Karpas-422 (cell line): Measurements from ENCODE around the gene PSMB8. TPM values are rescaled to one million over a fixed set of nuclear protein-coding genes. Genes with fewer than 3 reads are reported as not detected.

Experiments used
- DNase-seq: peaks from one replicate; pipeline ENCODE4 v3.0.0-alpha.2; 2015
- H2AFZ ChIP-seq: fragments of 200-600 bp; sonication (generic); 2 replicates; pipeline ENCODE4 v1.6.1; 2014; ENCODE audit warnings: antibody characterized with exemption, low read length, mixed read lengths
- H3K27ac ChIP-seq: fragments of 200-600 bp; sonication (generic); 2 replicates; pipeline ENCODE4 v1.5.1; 2014; ENCODE audit warnings: mild to moderate bottlenecking, low read length, moderate library complexity
- H3K27me3 ChIP-seq: fragments of 200-600 bp; sonication (generic); 2 replicates; pipeline ENCODE4 v1.6.1; 2014; ENCODE audit warnings: low read length, mixed read lengths
- H3K36me3 ChIP-seq: fragments of 200-600 bp; sonication (generic); 2 replicates; pipeline ENCODE4 v1.6.1; 2014; ENCODE audit warnings: low read length, mixed read lengths; ENCODE audit not compliant: insufficient read depth
- H3K4me1 ChIP-seq: fragments of 200-600 bp; sonication (generic); 2 replicates; pipeline ENCODE4 v1.6.1; 2014; ENCODE audit warnings: mild to moderate bottlenecking, low read length, mixed read lengths
- H3K4me2 ChIP-seq: fragments of 200-600 bp; sonication (generic); 2 replicates; pipeline ENCODE4 v1.6.1; 2014; ENCODE audit warnings: low read length, low read depth, mild to moderate bottlenecking; ENCODE audit not compliant: poor library complexity, severe bottlenecking
- H3K4me3 ChIP-seq: fragments of 200-600 bp; sonication (generic); 2 replicates; pipeline ENCODE4 v1.5.1; 2014; ENCODE audit warnings: mild to moderate bottlenecking, antibody characterized with exemption, low read length, mixed read lengths
- H3K79me2 ChIP-seq: fragments of 200-600 bp; sonication (generic); 2 replicates; pipeline ENCODE4 v1.6.1; 2014; ENCODE audit warnings: mild to moderate bottlenecking, low read length, mixed read lengths
- H3K9ac ChIP-seq: fragments of 200-600 bp; sonication (generic); 2 replicates; pipeline ENCODE4 v1.6.0; 2014; ENCODE audit warnings: low read length
- H3K9me2 ChIP-seq: fragments of 200-600 bp; sonication (generic), shearing (Covaris generic); replicated peaks from 2 replicates; pipeline ENCODE4 v1.6.0; 2014; ENCODE audit warnings: mild to moderate bottlenecking, low read length, moderate library complexity; ENCODE audit not compliant: insufficient read depth
- H3K9me3 ChIP-seq: fragments of 300-700, 200-600 bp; sonication (generic); 2 replicates; pipeline ENCODE4 v1.6.1; 2014; ENCODE audit warnings: low read length, mixed read lengths
- H4K20me1 ChIP-seq: fragments of 200-600 bp; sonication (generic); 2 replicates; pipeline ENCODE4 v1.6.1; 2014; ENCODE audit warnings: mild to moderate bottlenecking, antibody characterized with exemption, low read length, low read depth; ENCODE audit not compliant: insufficient read depth
- total RNA-seq: library from RNA; depleted of rRNA; stranded (reverse); fragments of >200 nt; shearing (Covaris generic); gene quantifications from 2 replicates; pipeline ENCODE4 v1.2.3, GENCODE V29; 2014; ENCODE audit warnings: low replicate concordance

The PSMB8 gene
- total RNA-seq, 1 experiment from 2014 or later = 212 TPM

- no peaks in the 10 kb centered on the region for H3K9me3 ChIP-seq
- peak overlapping the region; percentile 75 for H3K4me3 ChIP-seq
- H3K27ac ChIP-seq = peak overlapping the region; percentile 96
- H3K4me2 ChIP-seq = peak overlapping the region; percentile 97
- peak; percentile 83 for DNase-seq
- H3K79me2 ChIP-seq = peaks cover 60% of the 10 kb centered on the region
- H3K9ac ChIP-seq = peak overlapping the region; percentile 92
- H4K20me1 ChIP-seq = no peaks in the 10 kb centered on the region
- no peaks in the 10 kb centered on the region for H3K9me2 ChIP-seq
- peaks cover 52% of the 10 kb centered on the region for H3K36me3 ChIP-seq
- no peaks in the 10 kb centered on the region for H3K27me3 ChIP-seq
- H2AFZ ChIP-seq = no peak overlapping the region
- peaks cover 75% of the 10 kb centered on the region for H3K4me1 ChIP-seq
These were observed 1.6 kb upstream of the PSMB8 start for GRCh38 chr6:32845384-32845884.

- peaks cover 55% of the 10 kb centered on the region for H3K79me2 ChIP-seq
- no peaks in the 10 kb centered on the region for H3K9me3 ChIP-seq
- peaks cover 77% of the 10 kb centered on the region for H3K4me1 ChIP-seq
- H3K4me2 ChIP-seq = peak overlapping the region; percentile 97
- no peak overlapping the region for H2AFZ ChIP-seq
- H3K36me3 ChIP-seq = peaks cover 47% of the 10 kb centered on the region
- peak overlapping the region; percentile 75 for H3K4me3 ChIP-seq
- H4K20me1 ChIP-seq = no peaks in the 10 kb centered on the region
- peak overlapping the region; percentile 96 for H3K27ac ChIP-seq
- no peak for DNase-seq
- no peaks in the 10 kb centered on the region for H3K27me3 ChIP-seq
- no peaks in the 10 kb centered on the region for H3K9me2 ChIP-seq
- H3K9ac ChIP-seq = peak overlapping the region; percentile 92
These were observed 1.1 kb upstream of the PSMB8 start for GRCh38 chr6:32844839-32845383.

- Histone ChIP-seq H3K9me2 (no peaks in the 10 kb centered on the region), H2AFZ (no peak overlapping the region), H4K20me1 (no peaks in the 10 kb centered on the region), H3K4me3 (peak overlapping the region; percentile 75), H3K36me3 (peaks cover 43% of the 10 kb centered on the region), H3K27me3 (no peaks in the 10 kb centered on the region), H3K9ac (peak overlapping the region; percentile 92), H3K79me2 (peaks cover 46% of the 10 kb centered on the region), H3K27ac (peak overlapping the region; percentile 96), H3K9me3 (no peaks in the 10 kb centered on the region), H3K4me1 (peaks cover 72% of the 10 kb centered on the region), H3K4me2 (peak overlapping the region; percentile 97)
- DNase-seq = peak; percentile 86
These were observed 392 bp downstream of the PSMB8 start for GRCh38 chr6:32843331-32843978.

GRCh38 chr6:32842690-32843089 is 1.2 kb downstream of the PSMB8 start:
- DNase-seq = no peak

GRCh38 chr6:32842021-32842650 is 1.7 kb downstream of the PSMB8 start:
- H3K27ac ChIP-seq = peak overlapping the region; percentile 96
- no peaks in the 10 kb centered on the region for H4K20me1 ChIP-seq
- H3K4me1 ChIP-seq = peaks cover 66% of the 10 kb centered on the region
- H3K4me2 ChIP-seq = peak overlapping the region; percentile 97
- H3K4me3 ChIP-seq = peak overlapping the region; percentile 75
- no peak overlapping the region for H2AFZ ChIP-seq
- H3K9me3 ChIP-seq = no peaks in the 10 kb centered on the region
- no peaks in the 10 kb centered on the region for H3K9me2 ChIP-seq
- H3K27me3 ChIP-seq = no peaks in the 10 kb centered on the region
- peaks cover 52% of the 10 kb centered on the region for H3K79me2 ChIP-seq
- H3K36me3 ChIP-seq = peaks cover 30% of the 10 kb centered on the region
- DNase-seq = no peak
- peak overlapping the region; percentile 92 for H3K9ac ChIP-seq

More at GRCh38 chr6:32842690-32843089, 1.2 kb downstream of the PSMB8 start:
- Histone ChIP-seq H3K27ac (peak overlapping the region; percentile 96), H3K9ac (peak overlapping the region; percentile 92), H3K36me3 (peaks cover 36% of the 10 kb centered on the region), H3K4me2 (peak overlapping the region; percentile 97), H4K20me1 (no peaks in the 10 kb centered on the region), H3K4me1 (peaks cover 66% of the 10 kb centered on the region), H3K79me2 (peaks cover 48% of the 10 kb centered on the region), H3K9me2 (no peaks in the 10 kb centered on the region), H3K27me3 (no peaks in the 10 kb centered on the region), H3K4me3 (peak overlapping the region; percentile 75), H2AFZ (no peak overlapping the region), H3K9me3 (no peaks in the 10 kb centered on the region)

- H3K4me2 ChIP-seq = peak overlapping the region; percentile 12
- H3K9ac ChIP-seq = peak overlapping the region; percentile 26; the same call in 1 of the 2 replicates
- H3K36me3 ChIP-seq = peaks cover 29% of the 10 kb centered on the region
- H3K27me3 ChIP-seq = no peaks in the 10 kb centered on the region
- H3K4me1 ChIP-seq = peaks cover 66% of the 10 kb centered on the region
- H3K27ac ChIP-seq = peak overlapping the region; percentile 72
- H3K4me3 ChIP-seq = no peak overlapping the region
- H3K79me2 ChIP-seq = peaks cover 55% of the 10 kb centered on the region
- no peak overlapping the region for H2AFZ ChIP-seq
- H3K9me3 ChIP-seq = no peaks in the 10 kb centered on the region
- H3K9me2 ChIP-seq = no peaks in the 10 kb centered on the region
- H4K20me1 ChIP-seq = no peaks in the 10 kb centered on the region
- no peak for DNase-seq
These were observed 3.1 kb downstream of the PSMB8 start for GRCh38 chr6:32840604-32841246.

- H3K4me3 ChIP-seq = no peak overlapping the region
- peaks cover 66% of the 10 kb centered on the region for H3K79me2 ChIP-seq
- no peaks in the 10 kb centered on the region for H3K9me3 ChIP-seq
- H3K4me1 ChIP-seq = peaks cover 69% of the 10 kb centered on the region
- no peak overlapping the region for H3K9ac ChIP-seq
- H3K27ac ChIP-seq = peak overlapping the region; percentile 72; the same call in 1 of the 2 replicates
- no peaks in the 10 kb centered on the region for H4K20me1 ChIP-seq
- no peak for DNase-seq
- peaks cover 42% of the 10 kb centered on the region for H3K36me3 ChIP-seq
- no peaks in the 10 kb centered on the region for H3K27me3 ChIP-seq
- no peak overlapping the region for H3K4me2 ChIP-seq
- H3K9me2 ChIP-seq = no peaks in the 10 kb centered on the region
- H2AFZ ChIP-seq = no peak overlapping the region
These were observed 4.5 kb downstream of the PSMB8 start for GRCh38 chr6:32839356-32839755.
